Measurements from ENCODE around the gene DENND1C.

DNA sequence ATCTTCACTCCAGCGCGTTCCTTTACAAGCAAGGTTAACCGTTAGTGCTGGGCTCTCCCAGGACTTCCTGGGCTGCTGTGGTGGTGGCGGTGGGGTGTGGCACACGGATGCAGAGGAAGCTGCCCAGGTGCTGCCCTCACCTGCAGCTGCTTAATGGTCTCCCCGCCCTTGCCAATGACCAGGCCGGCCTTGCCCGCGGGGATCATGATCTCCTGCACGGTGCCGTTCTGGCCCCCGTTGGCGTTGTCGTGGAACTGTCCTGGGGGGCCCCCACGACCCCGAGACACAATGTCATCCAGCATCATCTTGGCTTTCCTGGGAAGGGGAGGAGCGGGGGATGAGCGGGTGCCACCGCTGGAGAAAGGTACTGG is 63.0 kb downstream of the DENND1C start:
- TF ChIP-seq, protein P1, sequence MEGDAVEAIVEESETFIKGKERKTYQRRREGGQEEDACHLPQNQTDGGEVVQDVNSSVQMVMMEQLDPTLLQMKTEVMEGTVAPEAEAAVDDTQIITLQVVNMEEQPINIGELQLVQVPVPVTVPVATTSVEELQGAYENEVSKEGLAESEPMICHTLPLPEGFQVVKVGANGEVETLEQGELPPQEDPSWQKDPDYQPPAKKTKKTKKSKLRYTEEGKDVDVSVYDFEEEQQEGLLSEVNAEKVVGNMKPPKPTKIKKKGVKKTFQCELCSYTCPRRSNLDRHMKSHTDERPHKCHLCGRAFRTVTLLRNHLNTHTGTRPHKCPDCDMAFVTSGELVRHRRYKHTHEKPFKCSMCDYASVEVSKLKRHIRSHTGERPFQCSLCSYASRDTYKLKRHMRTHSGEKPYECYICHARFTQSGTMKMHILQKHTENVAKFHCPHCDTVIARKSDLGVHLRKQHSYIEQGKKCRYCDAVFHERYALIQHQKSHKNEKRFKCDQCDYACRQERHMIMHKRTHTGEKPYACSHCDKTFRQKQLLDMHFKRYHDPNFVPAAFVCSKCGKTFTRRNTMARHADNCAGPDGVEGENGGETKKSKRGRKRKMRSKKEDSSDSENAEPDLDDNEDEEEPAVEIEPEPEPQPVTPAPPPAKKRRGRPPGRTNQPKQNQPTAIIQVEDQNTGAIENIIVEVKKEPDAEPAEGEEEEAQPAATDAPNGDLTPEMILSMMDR (conservative IDR thresholded peaks at IDR 0.05; ENCODE audit: low read depth, low read length), result no peak
- no peak for TF ChIP-seq EZH2 (IDR thresholded peaks at IDR 0.05; ENCODE audit: borderline replicate concordance, low read depth, low read length, poor library complexity, severe bottlenecking)
